ENCODE measurements around the gene VWA5B1.

VWA5B1 gene

GRCh38 chr1:20383631-20384030 lies 93.0 kb downstream of the VWA5B1 start:
- Histone ChIP-seq H3K9me3 (ENCODE audit: insufficient read depth, low read depth, low read length) (no peaks in the 10 kb centered on the region), H3K4me1 (ENCODE audit: insufficient read depth, low read length) (peaks cover 14% of the 10 kb centered on the region; the same call in 1 of the 2 replicates), H3K4me3 (ENCODE audit: low read length) (no peak overlapping the region), H3K9ac (ENCODE audit: low read depth, low read length) (no peak overlapping the region), H3K27ac (ENCODE audit: low read length) (no peak overlapping the region), H3K27me3 (ENCODE audit: insufficient read depth, low read length) (peaks cover 67% of the 10 kb centered on the region), H3K36me3 (ENCODE audit: insufficient read depth, low read depth, low read length) (no peaks in the 10 kb centered on the region)

- H3K27me3 ChIP-seq (ENCODE audit: insufficient read depth, low read length), result peaks cover 60% of the 10 kb centered on the region
- H3K9ac ChIP-seq (ENCODE audit: low read depth, low read length), result no peak overlapping the region
- no peak overlapping the region for H3K27ac ChIP-seq (ENCODE audit: low read length)
- H3K9me3 ChIP-seq (ENCODE audit: insufficient read depth, low read depth, low read length), result no peaks in the 10 kb centered on the region
- H3K4me3 ChIP-seq (ENCODE audit: low read length), result no peak overlapping the region
- H3K4me1 ChIP-seq (ENCODE audit: insufficient read depth, low read length), result peaks cover 14% of the 10 kb centered on the region; the same call in 1 of the 2 replicates
- H3K36me3 ChIP-seq (ENCODE audit: insufficient read depth, low read depth, low read length), result no peaks in the 10 kb centered on the region
Measured at GRCh38 chr1:20385630-20386029, 95.0 kb downstream of the VWA5B1 start.

- H3K36me3 ChIP-seq (ENCODE audit: insufficient read depth, low read depth, low read length), result no peaks in the 10 kb centered on the region
- H3K4me1 ChIP-seq (ENCODE audit: insufficient read depth, low read length), result peaks cover 14% of the 10 kb centered on the region; the same call in 1 of the 2 replicates
- no peak overlapping the region for H3K4me3 ChIP-seq (ENCODE audit: low read length)
- no peak overlapping the region for H3K9ac ChIP-seq (ENCODE audit: low read depth, low read length)
- no peaks in the 10 kb centered on the region for H3K9me3 ChIP-seq (ENCODE audit: insufficient read depth, low read depth, low read length)
- peaks cover 67% of the 10 kb centered on the region for H3K27me3 ChIP-seq (ENCODE audit: insufficient read depth, low read length)
- H3K27ac ChIP-seq (ENCODE audit: low read length), result no peak overlapping the region
Measured at GRCh38 chr1:20386323-20387081, 95.8 kb downstream of the VWA5B1 start.

- Histone ChIP-seq H3K27ac (ENCODE audit: low read length) (no peak overlapping the region), H3K27me3 (ENCODE audit: insufficient read depth, low read length) (peaks cover 80% of the 10 kb centered on the region)
Measured at GRCh38 chr1:20389571-20389970, 98.9 kb downstream of the VWA5B1 start.

GRCh38 chr1:20390589-20391331 lies 100.1 kb downstream of the VWA5B1 start:
- H3K9ac ChIP-seq (ENCODE audit: low read depth, low read length), result no peak overlapping the region
- H3K9me3 ChIP-seq (ENCODE audit: insufficient read depth, low read depth, low read length), result 0 out of 2 replicates have a peak, but pooled peaks cover 2% of the 10 kb centered on the region
- no peak overlapping the region for H3K27ac ChIP-seq (ENCODE audit: low read length)
- H3K36me3 ChIP-seq (ENCODE audit: insufficient read depth, low read depth, low read length), result no peaks in the 10 kb centered on the region
- H3K4me3 ChIP-seq (ENCODE audit: low read length), result no peak overlapping the region
- peaks cover 69% of the 10 kb centered on the region for H3K27me3 ChIP-seq (ENCODE audit: insufficient read depth, low read length)
- peaks cover 9% of the 10 kb centered on the region; the same call in 1 of the 2 replicates for H3K4me1 ChIP-seq (ENCODE audit: insufficient read depth, low read length)

More at GRCh38 chr1:20389571-20389970, 98.9 kb downstream of the VWA5B1 start:
- Histone ChIP-seq H3K9ac (ENCODE audit: low read depth, low read length) (no peak overlapping the region), H3K36me3 (ENCODE audit: insufficient read depth, low read depth, low read length) (no peaks in the 10 kb centered on the region), H3K4me3 (ENCODE audit: low read length) (no peak overlapping the region), H3K4me1 (ENCODE audit: insufficient read depth, low read length) (peaks cover 14% of the 10 kb centered on the region; the same call in 1 of the 2 replicates), H3K9me3 (ENCODE audit: insufficient read depth, low read depth, low read length) (no peaks in the 10 kb centered on the region)

GRCh38 chr1:20395255-20395654 lies 104.6 kb downstream of the VWA5B1 start:
- Histone ChIP-seq H3K9me3 (ENCODE audit: insufficient read depth, low read depth, low read length) (0 out of 2 replicates have a peak, but pooled peaks cover 2% of the 10 kb centered on the region), H3K4me1 (ENCODE audit: insufficient read depth, low read length) (no peaks in the 10 kb centered on the region), H3K27me3 (ENCODE audit: insufficient read depth, low read length) (peaks cover 74% of the 10 kb centered on the region), H3K4me3 (ENCODE audit: low read length) (no peak overlapping the region), H3K27ac (ENCODE audit: low read length) (no peak overlapping the region), H3K9ac (ENCODE audit: low read depth, low read length) (no peak overlapping the region), H3K36me3 (ENCODE audit: insufficient read depth, low read depth, low read length) (no peaks in the 10 kb centered on the region)

- H3K9ac ChIP-seq (ENCODE audit: low read depth, low read length), result no peak overlapping the region
- H3K9me3 ChIP-seq (ENCODE audit: insufficient read depth, low read depth, low read length), result 0 out of 2 replicates have a peak, but pooled peaks cover 2% of the 10 kb centered on the region
- H3K27me3 ChIP-seq (ENCODE audit: insufficient read depth, low read length), result peaks cover 77% of the 10 kb centered on the region
- H3K4me3 ChIP-seq (ENCODE audit: low read length), result no peak overlapping the region
- no peaks in the 10 kb centered on the region for H3K4me1 ChIP-seq (ENCODE audit: insufficient read depth, low read length)
- H3K27ac ChIP-seq (ENCODE audit: low read length), result no peak overlapping the region
- no peaks in the 10 kb centered on the region for H3K36me3 ChIP-seq (ENCODE audit: insufficient read depth, low read depth, low read length)
Measured at GRCh38 chr1:20398744-20399143, 108.1 kb downstream of the VWA5B1 start.

GRCh38 chr1:20399196-20399595 lies 108.5 kb downstream of the VWA5B1 start:
- Histone ChIP-seq H3K4me3 (ENCODE audit: low read length) (no peak overlapping the region), H3K9ac (ENCODE audit: low read depth, low read length) (no peak overlapping the region), H3K36me3 (ENCODE audit: insufficient read depth, low read depth, low read length) (no peaks in the 10 kb centered on the region), H3K27me3 (ENCODE audit: insufficient read depth, low read length) (peaks cover 77% of the 10 kb centered on the region), H3K27ac (ENCODE audit: low read length) (no peak overlapping the region), H3K4me1 (ENCODE audit: insufficient read depth, low read length) (no peaks in the 10 kb centered on the region), H3K9me3 (ENCODE audit: insufficient read depth, low read depth, low read length) (0 out of 2 replicates have a peak, but pooled peaks cover 2% of the 10 kb centered on the region)

- H3K9ac ChIP-seq (ENCODE audit: low read depth, low read length), result no peak overlapping the region
- no peak overlapping the region for H3K4me3 ChIP-seq (ENCODE audit: low read length)
- 0 out of 2 replicates have a peak, but pooled peaks cover 2% of the 10 kb centered on the region for H3K9me3 ChIP-seq (ENCODE audit: insufficient read depth, low read depth, low read length)
- H3K36me3 ChIP-seq (ENCODE audit: insufficient read depth, low read depth, low read length), result no peaks in the 10 kb centered on the region
- H3K27ac ChIP-seq (ENCODE audit: low read length), result no peak overlapping the region
- H3K4me1 ChIP-seq (ENCODE audit: insufficient read depth, low read length), result no peaks in the 10 kb centered on the region
- H3K27me3 ChIP-seq (ENCODE audit: insufficient read depth, low read length), result peaks cover 80% of the 10 kb centered on the region
Measured at GRCh38 chr1:20399606-20400180, 109.0 kb downstream of the VWA5B1 start.

GRCh38 chr1:20400341-20401177 lies 109.9 kb downstream of the VWA5B1 start:
- peaks cover 89% of the 10 kb centered on the region for H3K27me3 ChIP-seq (ENCODE audit: insufficient read depth, low read length)
- H3K9me3 ChIP-seq (ENCODE audit: insufficient read depth, low read depth, low read length), result no peaks in the 10 kb centered on the region
- no peaks in the 10 kb centered on the region for H3K4me1 ChIP-seq (ENCODE audit: insufficient read depth, low read length)
- H3K9ac ChIP-seq (ENCODE audit: low read depth, low read length), result no peak overlapping the region
- no peak overlapping the region for H3K27ac ChIP-seq (ENCODE audit: low read length)
- H3K36me3 ChIP-seq (ENCODE audit: insufficient read depth, low read depth, low read length), result no peaks in the 10 kb centered on the region
- no peak overlapping the region for H3K4me3 ChIP-seq (ENCODE audit: low read length)
